HepG2 (cell line): ENCODE results near the gene PFKFB2. TPM values are rescaled to one million over a fixed set of nuclear protein-coding genes. Genes with fewer than 3 reads are reported as not detected.

ENCODE experiments used
- CSRNP1 ChIP-seq: sonication (generic); formaldehyde crosslinking; IDR thresholded peaks from 2 replicates; pipeline ENCODE4 v1.8.1; 2023; ENCODE audit warnings: mild to moderate bottlenecking, missing genetic modification reagents
- ESRRA ChIP-seq: sonication (generic); formaldehyde crosslinking; IDR thresholded peaks from 2 replicates; pipeline ENCODE4 v1.5.1; 2020; ENCODE audit warnings: mild to moderate bottlenecking, low read depth, missing genetic modification reagents
- FUBP1 ChIP-seq: sonication (generic); formaldehyde crosslinking; IDR thresholded peaks from 2 replicates; pipeline ENCODE4 v1.5.1; 2020; ENCODE audit warnings: missing genetic modification reagents, mild to moderate bottlenecking, borderline replicate concordance
- GABPB1 ChIP-seq: IDR thresholded peaks from 2 replicates; pipeline ENCODE4 v1.6.1; 2016; ENCODE audit warnings: mild to moderate bottlenecking, missing genetic modification reagents, moderate library complexity, missing compliant biosample characterization
- GATA4 ChIP-seq: sonication (generic); IDR thresholded peaks from 2 replicates; pipeline ENCODE4 v1.6.1; 2016; ENCODE audit warnings: antibody characterized with exemption, low read depth, borderline replicate concordance
- GTF3A ChIP-seq: sonication (generic); formaldehyde crosslinking; conservative IDR thresholded peaks from 2 replicates; pipeline ENCODE4 v1.4.0; 2020; ENCODE audit warnings: mild to moderate bottlenecking, missing genetic modification reagents
- MNT ChIP-seq: fragments of 450-650 bp; IDR thresholded peaks from 2 replicates; pipeline ENCODE4 v1.6.1; 2016
- MTF2 ChIP-seq: sonication (generic); formaldehyde crosslinking; IDR thresholded peaks from 2 replicates; pipeline ENCODE4 v1.5.0; 2020; ENCODE audit warnings: missing genetic modification reagents, borderline replicate concordance
- NR1H2 ChIP-seq: sonication (generic); formaldehyde crosslinking; IDR thresholded peaks from 2 replicates; pipeline ENCODE4 v1.8.1; 2022; ENCODE audit warnings: low read depth, missing genetic modification reagents, borderline replicate concordance
- POLR2G ChIP-seq: fragments of 200-400 bp; formaldehyde crosslinking; IDR thresholded peaks from 2 replicates; pipeline ENCODE4 v1.6.1; 2018; ENCODE audit warnings: mild to moderate bottlenecking, low read depth, low read length, moderate library complexity
- RFX5 ChIP-seq: IDR thresholded peaks from 2 replicates; pipeline ENCODE4 v1.6.1; 2011; ENCODE audit warnings: low read depth, low read length, improper control_type of control experiment
- RNF2 ChIP-seq: fragments of 450-650 bp; conservative IDR thresholded peaks from 2 replicates; pipeline ENCODE4 v1.6.1; 2016; ENCODE audit warnings: low read depth
- RXRA ChIP-seq: sonication (generic); formaldehyde crosslinking; IDR thresholded peaks from 2 replicates; pipeline ENCODE4 v1.5.1; 2020; ENCODE audit warnings: missing genetic modification reagents
- SAFB2 ChIP-seq: sonication (generic); formaldehyde crosslinking; IDR thresholded peaks from 2 replicates; pipeline ENCODE4 v1.5.1; 2020; ENCODE audit warnings: missing genetic modification reagents, low read depth, mild to moderate bottlenecking, borderline replicate concordance
- TEAD3 ChIP-seq: optimal IDR thresholded peaks from 2 replicates; pipeline ENCODE3; 2016; ENCODE audit warnings: borderline replicate concordance
- ZBTB1 ChIP-seq: sonication (generic); formaldehyde crosslinking; IDR thresholded peaks from 2 replicates; pipeline ENCODE4 v1.4.0; 2020; ENCODE audit warnings: missing genetic modification reagents, borderline replicate concordance
- ZFP82 ChIP-seq: sonication (generic); formaldehyde crosslinking; IDR thresholded peaks from 2 replicates; pipeline ENCODE4 v1.5.1; 2020; ENCODE audit warnings: mild to moderate bottlenecking, missing genetic modification reagents, borderline replicate concordance
- ZNF337 ChIP-seq: sonication (generic); formaldehyde crosslinking; IDR thresholded peaks from 2 replicates; pipeline ENCODE4 v1.5.1; 2020; ENCODE audit warnings: missing genetic modification reagents, low read depth, mild to moderate bottlenecking, borderline replicate concordance
- ZNF883 ChIP-seq: sonication (generic); formaldehyde crosslinking; IDR thresholded peaks from 2 replicates; pipeline ENCODE4 v1.5.1; 2020; ENCODE audit warnings: mild to moderate bottlenecking, missing genetic modification reagents; ENCODE audit errors: not compliant biosample characterization
- ZSCAN29 ChIP-seq: sonication (generic); formaldehyde crosslinking; conservative IDR thresholded peaks from 2 replicates; pipeline ENCODE4 v1.4.0; 2020; ENCODE audit warnings: mild to moderate bottlenecking, missing genetic modification reagents
- polyA plus RNA-seq, 8 experiments: library from polyadenylated mRNA; depleted of rRNA in 3 of 8; stranded (reverse) in 7 of 8; unstranded in 1 of 8; fragments of >200 nt; fragmentation: Illumina TruSeq in 4 of 8; extraction: Trizol in 4 of 8; gene quantifications; 2 replicates each; pipeline versions ENCODE4 v1.2.1 to v1.2.3, GENCODE V29; 2011 to 2016; ENCODE audit warnings: low read depth in 4 of 8, missing spikeins in 1 of 8, mixed read lengths in 1 of 8; ENCODE audit not compliant: insufficient read depth in 1 of 8
- total RNA-seq, 5 experiments: library from RNA; depleted of rRNA; stranded (reverse); fragments of >200 nt; fragmentation: Illumina TruSeq; extraction: Trizol; gene quantifications; 2 replicates each; pipeline ENCODE4 v1.2.3, GENCODE V29; 2016; ENCODE audit warnings: low read depth in 1 of 5

Gene PFKFB2
- total and polyA plus RNA-seq, 2 of the 13 experiments (the other 11 are each of a cell fraction or from before 2014, with no cell fraction given): 4.6 to 10.6 TPM

- TF ChIP-seq MTF2 (CRISPR knock-in tag) (no peak), ZBTB1 (CRISPR knock-in tag) (no peak), ZSCAN29 (CRISPR knock-in tag) (no peak), ZFP82 (CRISPR knock-in tag) (no peak), MNT (no peak), ZNF883 (CRISPR knock-in tag) (no peak), POLR2G (no peak), NR1H2 (no peak), RNF2 (no peak), SAFB2 (no peak), GABPB1 (peak; percentile 30; the same call in 1 of the 2 replicates), CSRNP1 (0 out of 2 replicates have a peak, but pooled peaks have one; percentile 28), GATA4 (peak; percentile 38; the same call in 1 of the 2 replicates), TEAD3 (CRISPR knock-in tag) (peak; percentile 59), RXRA (CRISPR knock-in tag) (no peak), GTF3A (no peak), ESRRA (CRISPR knock-in tag) (no peak), ZNF337 (CRISPR knock-in tag) (no peak), RFX5 (no peak), FUBP1 (CRISPR knock-in tag) (no peak)
Measured at GRCh38 chr1:207103892-207104373, 50.9 kb downstream of the PFKFB2 start, which contains the start of gene C4BPA (continued).
